PC-9 (cell line): Measurements from ENCODE around the gene IMMP2L.

Experiments
- EZH2 ChIP-seq: fragments of 200-600 bp; sonication (generic); IDR thresholded peaks from 2 replicates; pipeline ENCODE4 v1.8.0; 2017; ENCODE audit warnings: antibody characterized with exemption, low read depth
- TF ChIP-seq, protein P1 (sequence below): fragments of 200-600 bp; sonication (generic); conservative IDR thresholded peaks from 2 replicates; pipeline ENCODE4 v1.6.1; 2017; ENCODE audit warnings: mixed run types, antibody characterized with exemption, mild to moderate bottlenecking, moderate library complexity

DNA sequence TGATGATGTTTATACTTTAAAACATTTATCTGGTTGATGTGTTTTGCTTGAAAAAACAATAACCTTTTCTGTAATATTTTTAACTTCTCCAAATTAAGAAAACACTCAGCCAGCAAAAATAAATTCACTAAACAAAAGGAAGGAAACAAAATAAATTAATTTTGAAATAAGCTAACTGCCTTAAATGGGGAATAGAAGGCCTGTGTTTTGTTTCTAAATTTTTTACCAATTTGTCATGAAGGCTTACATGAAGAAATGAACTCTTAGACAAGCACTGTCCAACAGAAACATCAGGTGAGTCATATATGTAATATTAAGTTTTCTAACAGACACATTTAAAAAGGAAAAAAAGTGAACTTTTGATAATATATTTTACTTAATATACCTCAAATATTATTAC, 402.9 kb downstream of the IMMP2L start:
- TF ChIP-seq, protein P1, sequence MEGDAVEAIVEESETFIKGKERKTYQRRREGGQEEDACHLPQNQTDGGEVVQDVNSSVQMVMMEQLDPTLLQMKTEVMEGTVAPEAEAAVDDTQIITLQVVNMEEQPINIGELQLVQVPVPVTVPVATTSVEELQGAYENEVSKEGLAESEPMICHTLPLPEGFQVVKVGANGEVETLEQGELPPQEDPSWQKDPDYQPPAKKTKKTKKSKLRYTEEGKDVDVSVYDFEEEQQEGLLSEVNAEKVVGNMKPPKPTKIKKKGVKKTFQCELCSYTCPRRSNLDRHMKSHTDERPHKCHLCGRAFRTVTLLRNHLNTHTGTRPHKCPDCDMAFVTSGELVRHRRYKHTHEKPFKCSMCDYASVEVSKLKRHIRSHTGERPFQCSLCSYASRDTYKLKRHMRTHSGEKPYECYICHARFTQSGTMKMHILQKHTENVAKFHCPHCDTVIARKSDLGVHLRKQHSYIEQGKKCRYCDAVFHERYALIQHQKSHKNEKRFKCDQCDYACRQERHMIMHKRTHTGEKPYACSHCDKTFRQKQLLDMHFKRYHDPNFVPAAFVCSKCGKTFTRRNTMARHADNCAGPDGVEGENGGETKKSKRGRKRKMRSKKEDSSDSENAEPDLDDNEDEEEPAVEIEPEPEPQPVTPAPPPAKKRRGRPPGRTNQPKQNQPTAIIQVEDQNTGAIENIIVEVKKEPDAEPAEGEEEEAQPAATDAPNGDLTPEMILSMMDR: no peak
- no peak for TF ChIP-seq EZH2
